ENCODE results near the gene EFHC1. TPM values are rescaled to one million over a fixed set of nuclear protein-coding genes. Genes with fewer than 3 reads are reported as not detected.

The EFHC1 gene
- total RNA-seq, 6 donors from 2014 or later = 16.2 to 96.4 (median 21.6) TPM

DNA sequence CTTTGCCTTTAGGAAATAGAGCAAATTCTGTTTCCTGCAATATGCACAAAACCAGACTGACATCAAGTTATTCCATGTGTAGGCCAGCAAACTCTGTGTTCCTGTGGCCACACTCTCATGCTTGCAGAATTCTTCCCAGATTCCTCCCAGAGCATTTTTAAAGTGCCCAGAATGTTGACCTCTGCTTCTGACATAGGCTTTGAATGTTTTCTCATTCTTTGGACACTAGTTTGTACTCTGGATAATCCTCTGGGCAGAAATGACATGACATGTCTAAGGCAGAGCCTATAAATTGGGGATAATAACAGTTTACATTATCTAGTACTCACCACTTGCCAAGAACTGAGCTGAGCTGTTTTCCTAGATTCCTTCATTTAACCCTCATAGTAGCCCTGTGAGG is 9.2 kb upstream of the EFHC1 start:
- no peaks in the 10 kb centered on the region for H3K9me3 ChIP-seq
- no peak overlapping the region for H3K27ac ChIP-seq
- H3K4me3 ChIP-seq = no peak overlapping the region
- H3K27me3 ChIP-seq = no peaks in the 10 kb centered on the region
- peaks cover 0 to under 1% (median 0%) of the 10 kb centered on the region in 4 donors for H3K4me1 ChIP-seq
- no peak for DNase-seq
- no peaks in the 10 kb centered on the region for H3K36me3 ChIP-seq
- TF ChIP-seq, protein P1, sequence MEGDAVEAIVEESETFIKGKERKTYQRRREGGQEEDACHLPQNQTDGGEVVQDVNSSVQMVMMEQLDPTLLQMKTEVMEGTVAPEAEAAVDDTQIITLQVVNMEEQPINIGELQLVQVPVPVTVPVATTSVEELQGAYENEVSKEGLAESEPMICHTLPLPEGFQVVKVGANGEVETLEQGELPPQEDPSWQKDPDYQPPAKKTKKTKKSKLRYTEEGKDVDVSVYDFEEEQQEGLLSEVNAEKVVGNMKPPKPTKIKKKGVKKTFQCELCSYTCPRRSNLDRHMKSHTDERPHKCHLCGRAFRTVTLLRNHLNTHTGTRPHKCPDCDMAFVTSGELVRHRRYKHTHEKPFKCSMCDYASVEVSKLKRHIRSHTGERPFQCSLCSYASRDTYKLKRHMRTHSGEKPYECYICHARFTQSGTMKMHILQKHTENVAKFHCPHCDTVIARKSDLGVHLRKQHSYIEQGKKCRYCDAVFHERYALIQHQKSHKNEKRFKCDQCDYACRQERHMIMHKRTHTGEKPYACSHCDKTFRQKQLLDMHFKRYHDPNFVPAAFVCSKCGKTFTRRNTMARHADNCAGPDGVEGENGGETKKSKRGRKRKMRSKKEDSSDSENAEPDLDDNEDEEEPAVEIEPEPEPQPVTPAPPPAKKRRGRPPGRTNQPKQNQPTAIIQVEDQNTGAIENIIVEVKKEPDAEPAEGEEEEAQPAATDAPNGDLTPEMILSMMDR (IDR thresholded peaks at IDR 0.05) = no peak
- TF ChIP-seq POLR2A (IDR thresholded peaks at IDR 0.05) (no peak), POLR2AphosphoS5 (IDR thresholded peaks at IDR 0.05) (no peak), EP300 (IDR thresholded peaks at IDR 0.05) (no peak)
- ATAC-seq (ENCODE audit: low FRiP score in 2 of 2) = no peak

DNA sequence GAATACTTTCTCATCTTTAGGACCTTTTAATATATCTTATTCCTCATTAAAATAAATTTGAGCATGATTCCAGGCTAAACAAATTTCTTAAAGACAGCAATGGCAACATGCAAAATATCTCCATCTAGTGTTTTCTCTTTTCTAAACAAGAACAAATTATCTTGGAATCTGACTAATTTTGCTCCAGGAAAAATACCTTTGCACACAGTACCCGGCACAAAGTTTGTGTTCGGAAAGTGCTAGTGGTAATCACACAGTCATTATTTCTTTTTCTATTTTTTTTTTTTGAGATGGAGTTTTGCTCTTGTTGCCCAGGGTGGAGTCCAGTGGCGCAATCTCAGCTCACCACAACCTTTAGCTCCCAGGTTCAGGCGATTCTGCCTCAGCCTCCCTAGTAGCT is 8.2 kb upstream of the EFHC1 start:
- Histone ChIP-seq H3K9me3 (no peaks in the 10 kb centered on the region), H3K27ac (no peak overlapping the region), H3K27me3 (no peaks in the 10 kb centered on the region), H3K36me3 (no peaks in the 10 kb centered on the region), H3K4me1 (peaks cover 0 to 9% (median 2%) of the 10 kb centered on the region in 4 donors), H3K4me3 (no peak overlapping the region)
- no peak for TF ChIP-seq POLR2AphosphoS5 (IDR thresholded peaks at IDR 0.05)
- TF ChIP-seq, protein P1 (IDR thresholded peaks at IDR 0.05) = no peak
- no peak for TF ChIP-seq POLR2A (IDR thresholded peaks at IDR 0.05)
- no peak for TF ChIP-seq EP300 (IDR thresholded peaks at IDR 0.05)
- WGBS, 2 donors = 90 to 91% methylated on average over 4 of the region's 4 CpGs
- DNase-seq = no peak
- no peak for ATAC-seq (ENCODE audit: low FRiP score in 2 of 2)

DNA sequence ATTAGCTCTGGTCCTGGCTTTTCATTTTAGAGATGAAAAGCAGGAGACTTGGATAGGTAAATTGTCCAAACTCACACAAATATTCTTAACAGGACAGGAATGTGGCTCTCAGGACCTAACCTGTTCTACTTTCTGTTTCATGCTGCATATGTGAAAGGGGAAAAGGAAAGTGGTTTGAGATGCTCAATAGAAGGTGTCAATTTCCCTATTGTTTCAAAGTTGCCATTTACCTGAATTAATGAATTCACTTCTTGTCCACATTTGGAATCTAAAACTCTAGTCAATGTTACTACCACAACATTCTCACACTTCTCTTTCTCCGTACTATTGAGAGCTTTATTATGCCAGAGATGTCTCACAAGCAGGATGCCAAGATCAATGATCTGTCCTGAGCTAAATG is 4.8 kb upstream of the EFHC1 start:
- peaks cover 5 to 12% (median 9%) of the 10 kb centered on the region in 4 donors for H3K4me1 ChIP-seq
- no peak overlapping the region for H3K4me3 ChIP-seq
- no peaks in the 10 kb centered on the region for H3K36me3 ChIP-seq
- ATAC-seq (ENCODE audit: low FRiP score in 2 of 2) (no peak), DNase-seq (no peak)
- no peak for TF ChIP-seq POLR2AphosphoS5 (IDR thresholded peaks at IDR 0.05)
- no peak for TF ChIP-seq POLR2A (IDR thresholded peaks at IDR 0.05)
- TF ChIP-seq, protein P1 (IDR thresholded peaks at IDR 0.05) = no peak
- no peak for TF ChIP-seq EP300 (IDR thresholded peaks at IDR 0.05)
- H3K9me3 ChIP-seq = no peaks in the 10 kb centered on the region
- no peaks in the 10 kb centered on the region for H3K27me3 ChIP-seq
- 67% methylated on average over 1 of the region's 1 CpG for WGBS, 2 donors
- H3K27ac ChIP-seq = no peak overlapping the region

DNA sequence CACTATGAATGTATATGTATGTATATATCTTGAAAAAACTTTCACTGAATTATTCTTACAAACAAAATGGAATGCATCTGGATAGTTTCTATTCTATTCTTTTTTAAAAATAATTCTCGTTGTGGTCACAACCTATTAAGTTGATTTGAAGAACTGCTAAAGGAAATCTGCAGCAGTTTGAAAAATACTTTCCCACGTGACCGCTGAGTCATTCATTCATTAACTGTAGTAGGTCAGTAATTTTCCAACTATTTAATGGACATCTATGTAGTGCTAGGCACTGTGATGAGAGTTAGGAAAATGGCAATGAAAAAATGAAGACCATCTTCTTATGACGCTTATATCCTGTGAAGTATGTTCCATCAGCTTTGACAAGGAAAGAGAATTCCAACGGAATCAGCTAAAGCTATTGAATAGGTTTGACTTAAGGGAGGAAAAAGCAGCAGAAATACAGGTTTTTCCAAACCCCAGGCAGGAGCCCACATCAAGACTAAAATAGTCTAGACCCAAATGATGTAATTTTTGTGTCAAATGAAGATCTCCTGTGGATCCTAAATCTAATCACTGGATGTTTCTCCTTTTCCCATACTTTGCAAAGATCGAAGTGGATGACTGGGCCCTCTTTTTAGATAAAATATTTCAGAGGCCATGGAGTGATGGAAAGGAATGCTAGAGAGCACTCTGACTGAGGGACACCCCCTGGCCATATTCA is 4.1 kb upstream of the EFHC1 start:
- WGBS, 2 donors = 55 to 58% methylated on average over 6 of the region's 6 CpGs
- no peak for DNase-seq

More for the DNA sequence above, 4.1 kb upstream of the EFHC1 start:
- ATAC-seq (ENCODE audit: low FRiP score in 2 of 2) = no peak
- no peak overlapping the region for H3K4me3 ChIP-seq
- H3K36me3 ChIP-seq = no peaks in the 10 kb centered on the region
- H3K4me1 ChIP-seq = peaks cover 12 to 19% (median 15%) of the 10 kb centered on the region in 4 donors
- TF ChIP-seq POLR2AphosphoS5 (IDR thresholded peaks at IDR 0.05) = no peak
- TF ChIP-seq, protein P1 (IDR thresholded peaks at IDR 0.05) = no peak
- no peak for TF ChIP-seq EP300 (IDR thresholded peaks at IDR 0.05)
- no peak for TF ChIP-seq POLR2A (IDR thresholded peaks at IDR 0.05)
- H3K27me3 ChIP-seq = no peaks in the 10 kb centered on the region
- no peak overlapping the region for H3K27ac ChIP-seq
- no peaks in the 10 kb centered on the region for H3K9me3 ChIP-seq
